H9 (cell line): Measurements from ENCODE around the gene EFNA5. TPM values are rescaled to one million over a fixed set of nuclear protein-coding genes. Genes with fewer than 3 reads are reported as not detected.

Experiments
- DNase-seq: peaks from one replicate; pipeline ENCODE4 v3.0.0-alpha.2; 2017
- H2AFZ ChIP-seq: one replicate; pipeline ENCODE4 v1.6.1; 2013; ENCODE audit warnings: mild to moderate bottlenecking, low read length, control low read depth, moderate library complexity
- H2AK5ac ChIP-seq: 2 replicates; pipeline ENCODE4 v1.6.1; 2013; ENCODE audit warnings: low read length, control low read depth, mixed read lengths; ENCODE audit not compliant: insufficient read length
- H2BK120ac ChIP-seq: one replicate; pipeline ENCODE4 v1.6.1; 2013; ENCODE audit warnings: low read depth, mild to moderate bottlenecking, low read length, control low read depth, inconsistent platforms; ENCODE audit not compliant: poor library complexity, severe bottlenecking
- H2BK12ac ChIP-seq: 2 replicates; pipeline ENCODE4 v1.6.1; 2013; ENCODE audit warnings: low read length, control low read depth, mixed read lengths, low read depth; ENCODE audit not compliant: insufficient read length
- H2BK15ac ChIP-seq: 2 replicates; pipeline ENCODE4 v1.6.1; 2013; ENCODE audit warnings: low read depth, low read length, control low read depth
- H2BK20ac ChIP-seq: one replicate; pipeline ENCODE4 v1.6.1; 2013; ENCODE audit warnings: low read depth, mild to moderate bottlenecking, low read length, control low read depth, inconsistent platforms; ENCODE audit not compliant: poor library complexity, severe bottlenecking
- H2BK5ac ChIP-seq: 2 replicates; pipeline ENCODE4 v1.6.1; 2013; ENCODE audit warnings: low read length, control low read depth, mixed read lengths; ENCODE audit not compliant: insufficient read length
- H3K14ac ChIP-seq: 2 replicates; pipeline ENCODE4 v1.6.1; 2013; ENCODE audit warnings: low read length, control low read depth; ENCODE audit not compliant: insufficient read depth
- H3K18ac ChIP-seq: 2 replicates; pipeline ENCODE4 v1.6.1; 2013; ENCODE audit warnings: low read depth, mild to moderate bottlenecking, mixed read lengths, low read length, control low read depth; ENCODE audit not compliant: insufficient read length
- H3K23ac ChIP-seq: 2 replicates; pipeline ENCODE4 v1.6.1; 2013; ENCODE audit warnings: low read length, control low read depth, mixed read lengths, low read depth; ENCODE audit not compliant: insufficient read length
- H3K23me2 ChIP-seq: 2 replicates; pipeline ENCODE4 v1.6.1; 2013; ENCODE audit warnings: low read depth, mild to moderate bottlenecking, mixed read lengths, low read length, control low read depth; ENCODE audit not compliant: insufficient read length, poor library complexity, severe bottlenecking
- H3K27ac ChIP-seq: 2 replicates; pipeline ENCODE4 v1.5.1; 2013; ENCODE audit warnings: low read length, control low read depth, mixed read lengths, low read depth; ENCODE audit not compliant: insufficient read length
- H3K27me3 ChIP-seq: 2 replicates; pipeline ENCODE4 v1.6.1; 2013; ENCODE audit warnings: low read length, control low read depth, inconsistent platforms; ENCODE audit not compliant: insufficient read depth
- H3K4ac ChIP-seq: 2 replicates; pipeline ENCODE4 v1.6.1; 2013; ENCODE audit warnings: low read depth, mild to moderate bottlenecking, control low read depth, inconsistent platforms, low read length, moderate library complexity
- H3K4me1 ChIP-seq: 2 replicates; pipeline ENCODE4 v1.6.1; 2013; ENCODE audit warnings: low read length, control low read depth, inconsistent platforms; ENCODE audit not compliant: insufficient read depth
- H3K4me2 ChIP-seq: 2 replicates; pipeline ENCODE4 v1.6.1; 2013; ENCODE audit warnings: low read length, control low read depth, mixed read lengths; ENCODE audit not compliant: insufficient read length, insufficient read depth
- H3K56ac ChIP-seq: 2 replicates; pipeline ENCODE4 v1.6.1; 2013; ENCODE audit warnings: low read depth, mild to moderate bottlenecking, mixed read lengths, low read length, control low read depth; ENCODE audit not compliant: insufficient read length
- H3K79me1 ChIP-seq: 2 replicates; pipeline ENCODE4 v1.6.1; 2013; ENCODE audit warnings: low read depth, mild to moderate bottlenecking, moderate library complexity, low read length, control low read depth, inconsistent platforms; ENCODE audit not compliant: insufficient read depth, poor library complexity, severe bottlenecking
- H3K79me2 ChIP-seq: 2 replicates; pipeline ENCODE4 v1.6.1; 2013; ENCODE audit warnings: low read length, control low read depth, inconsistent platforms; ENCODE audit not compliant: insufficient read depth
- H3K9ac ChIP-seq: 2 replicates; pipeline ENCODE4 v1.6.1; 2013; ENCODE audit warnings: low read length, control low read depth, mixed read lengths; ENCODE audit not compliant: insufficient read length; ENCODE audit errors: extremely low read depth
- H3K9me3 ChIP-seq: one replicate; pipeline ENCODE4 v1.6.1; 2013; ENCODE audit warnings: low read depth, low read length, inconsistent platforms; ENCODE audit not compliant: control insufficient read depth
- H3T11ph ChIP-seq: one replicate; pipeline ENCODE4 v1.6.1; 2013; ENCODE audit warnings: mild to moderate bottlenecking, low read length, control low read depth, inconsistent platforms
- H4K20me1 ChIP-seq: one replicate; pipeline ENCODE4 v1.6.1; 2013; ENCODE audit not compliant: control insufficient read depth, insufficient read length, insufficient read depth
- H4K5ac ChIP-seq: 2 replicates; pipeline ENCODE4 v1.6.1; 2013; ENCODE audit warnings: low read depth, mild to moderate bottlenecking, mixed read lengths, low read length, control low read depth; ENCODE audit not compliant: insufficient read length
- H4K8ac ChIP-seq: replicated peaks from 2 replicates; pipeline ENCODE4 v1.6.1; 2013; ENCODE audit warnings: low read length, control low read depth, mixed read lengths, low read depth; ENCODE audit not compliant: insufficient read length
- H4K91ac ChIP-seq: 2 replicates; pipeline ENCODE4 v1.6.1; 2013; ENCODE audit warnings: low read depth, mild to moderate bottlenecking, moderate library complexity, mixed read lengths, low read length, control low read depth; ENCODE audit not compliant: insufficient read length
- H3K27ac Mint-ChIP-seq, 3 experiments: 2 replicates in 2 of 3; 3 replicates in 1 of 3; pipeline ENCODE4 v1.8.0; 2020 to 2021; ENCODE audit warnings: mixed read lengths in 3 of 3, mild to moderate bottlenecking in 1 of 3, moderate library complexity in 1 of 3
- H3K27me3 Mint-ChIP-seq: 2 replicates; pipeline ENCODE4 v1.8.0; 2021; ENCODE audit warnings: low read depth, mild to moderate bottlenecking, moderate library complexity, mixed read lengths
- H3K36me3 Mint-ChIP-seq, 3 experiments: 2 replicates in 2 of 3; 3 replicates in 1 of 3; pipeline ENCODE4 v1.8.0; 2020 to 2021; ENCODE audit warnings: low read depth in 3 of 3, mixed read lengths in 3 of 3; ENCODE audit not compliant: insufficient read depth in 1 of 3
- H3K4me1 Mint-ChIP-seq, 2 experiments: 2 replicates each; pipeline ENCODE4 v1.8.0; 2020; ENCODE audit warnings: mixed read lengths in 2 of 2
- H3K4me3 Mint-ChIP-seq, 2 experiments: 2 replicates in 1 of 2; 3 replicates in 1 of 2; pipeline ENCODE4 v1.8.0; 2020 to 2021; ENCODE audit warnings: mild to moderate bottlenecking in 2 of 2, mixed read lengths in 2 of 2, moderate library complexity in 1 of 2
- H3K9me3 Mint-ChIP-seq, 2 experiments: 2 replicates in 1 of 2; 3 replicates in 1 of 2; pipeline ENCODE4 v1.8.0; 2020; ENCODE audit warnings: mild to moderate bottlenecking in 2 of 2, mixed read lengths in 2 of 2, moderate library complexity in 1 of 2
- WGBS: extraction: QIAGEN DNeasy Blood & Tissue Kit; methylation state at CpG from one replicate; pipeline ENCODE4 v1.1.7; 2013; ENCODE audit warnings: missing lambda C conversion rate, low lambda C conversion rate, mixed read lengths; ENCODE audit not compliant: insufficient read length; ENCODE audit errors: extremely low coverage; 5-methylcytosine and 5-hydroxymethylcytosine counted together
- total RNA-seq: library from RNA; stranded (reverse); gene quantifications from 2 replicates; pipeline ENCODE4 v1.2.1, GENCODE V29; 2021
- TF ChIP-seq, protein P1 (sequence below): fragments of 200-600 bp; sonication (generic); conservative IDR thresholded peaks from 3 replicates; pipeline ENCODE4 v1.8.0; 2021; ENCODE audit warnings: antibody characterized with exemption, mild to moderate bottlenecking

The EFNA5 gene
- total RNA-seq, 1 experiment from 2014 or later, result 20.4 TPM

DNA sequence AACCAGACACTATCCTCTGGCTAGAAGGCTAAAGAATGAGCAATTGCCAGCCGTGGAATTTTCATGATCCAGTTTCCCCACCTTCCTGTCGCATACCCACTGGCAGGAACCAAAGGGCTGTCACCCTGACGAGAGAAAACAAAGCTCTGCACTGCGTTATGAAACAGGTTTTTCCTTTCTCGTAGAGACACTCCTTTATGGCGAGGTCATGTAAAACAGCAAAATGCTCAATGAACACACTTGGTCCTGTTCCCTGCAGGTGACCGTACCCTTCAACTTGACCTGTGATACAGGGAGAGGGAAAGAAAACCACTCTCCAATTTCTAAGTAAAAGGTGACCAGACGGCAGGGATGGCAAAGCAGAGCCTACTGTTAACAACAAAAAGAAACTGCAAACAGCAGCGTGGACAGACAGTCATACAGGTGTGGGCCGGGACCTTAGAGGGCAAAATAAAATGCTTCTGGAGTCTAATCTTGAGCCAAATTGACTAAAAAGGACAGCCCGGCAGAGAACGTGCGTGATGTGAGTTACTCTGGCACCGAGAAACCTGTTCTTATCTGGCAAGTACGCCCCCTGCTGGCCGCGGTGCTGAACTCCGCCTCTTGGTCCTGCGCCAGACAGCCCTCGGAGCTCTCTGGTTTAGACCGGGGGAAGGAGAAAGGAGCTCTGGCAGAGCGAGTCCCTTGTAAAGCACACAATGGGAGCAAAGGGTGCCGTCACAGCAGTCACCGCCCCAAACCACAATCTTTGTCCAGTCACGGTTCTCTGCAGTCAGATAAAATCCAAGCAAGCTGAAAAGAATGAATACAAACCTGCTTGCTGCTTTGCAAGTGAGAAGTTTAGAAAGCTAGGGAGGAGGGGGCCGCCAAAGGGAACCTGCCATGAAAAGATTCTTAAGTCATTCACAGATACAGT lies 98.9 kb downstream of the EFNA5 start:
- peak overlapping the region; percentile 35 to 42; a peak in 3 of 5 replicates for H3K4me3 Mint-ChIP-seq
- H3K4me1 Mint-ChIP-seq, result peaks cover 85% of the 10 kb centered on the region in 2 experiments

More for the DNA sequence above, 98.9 kb downstream of the EFNA5 start:
- Histone ChIP-seq H2BK5ac (no peak overlapping the region), H2BK120ac (no peak overlapping the region), H3K9ac (no peak overlapping the region), H2BK12ac (no peak overlapping the region), H2AK5ac (no peak overlapping the region), H3K27ac (no peak overlapping the region), H3K14ac (no peak overlapping the region), H3K79me1 (no peaks in the 10 kb centered on the region), H3K27me3 (no peaks in the 10 kb centered on the region), H3K18ac (no peak overlapping the region), H3K23me2 (no peaks in the 10 kb centered on the region), H2BK15ac (no peak overlapping the region), H4K20me1 (no peaks in the 10 kb centered on the region), H3K79me2 (no peaks in the 10 kb centered on the region), H3T11ph (no peak overlapping the region), H4K91ac (no peak overlapping the region), H3K9me3 (no peaks in the 10 kb centered on the region), H4K5ac (no peak overlapping the region), H3K4ac (no peak overlapping the region), H2BK20ac (no peak overlapping the region), H3K4me2 (peak overlapping the region; percentile 37), H4K8ac (no peak overlapping the region), H3K23ac (no peak overlapping the region), H2AFZ (no peak overlapping the region), H3K4me1 (peaks cover 21% of the 10 kb centered on the region; the same call in 1 of the 2 replicates), H3K56ac (no peak overlapping the region)
- Mint-ChIP-seq H3K27me3 (no peaks in the 10 kb centered on the region), H3K27ac (peak overlapping the region; percentile 38 to 95 (median 88); a peak in 4 of 7 replicates), H3K36me3 (no peaks in the 10 kb centered on the region), H3K9me3 (no peaks in the 10 kb centered on the region; a peak in 1 of 5 replicates)
- TF ChIP-seq, protein P1, sequence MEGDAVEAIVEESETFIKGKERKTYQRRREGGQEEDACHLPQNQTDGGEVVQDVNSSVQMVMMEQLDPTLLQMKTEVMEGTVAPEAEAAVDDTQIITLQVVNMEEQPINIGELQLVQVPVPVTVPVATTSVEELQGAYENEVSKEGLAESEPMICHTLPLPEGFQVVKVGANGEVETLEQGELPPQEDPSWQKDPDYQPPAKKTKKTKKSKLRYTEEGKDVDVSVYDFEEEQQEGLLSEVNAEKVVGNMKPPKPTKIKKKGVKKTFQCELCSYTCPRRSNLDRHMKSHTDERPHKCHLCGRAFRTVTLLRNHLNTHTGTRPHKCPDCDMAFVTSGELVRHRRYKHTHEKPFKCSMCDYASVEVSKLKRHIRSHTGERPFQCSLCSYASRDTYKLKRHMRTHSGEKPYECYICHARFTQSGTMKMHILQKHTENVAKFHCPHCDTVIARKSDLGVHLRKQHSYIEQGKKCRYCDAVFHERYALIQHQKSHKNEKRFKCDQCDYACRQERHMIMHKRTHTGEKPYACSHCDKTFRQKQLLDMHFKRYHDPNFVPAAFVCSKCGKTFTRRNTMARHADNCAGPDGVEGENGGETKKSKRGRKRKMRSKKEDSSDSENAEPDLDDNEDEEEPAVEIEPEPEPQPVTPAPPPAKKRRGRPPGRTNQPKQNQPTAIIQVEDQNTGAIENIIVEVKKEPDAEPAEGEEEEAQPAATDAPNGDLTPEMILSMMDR, result peak; percentile 97
- no CpG with 5 or more reads among the region's 26 CpGs for WGBS
- DNase-seq, result peak; percentile 95
